Bladder microvascular endothelial cell (primary cell): ENCODE measurements around the gene FNDC4. TPM values are rescaled to one million over a fixed set of nuclear protein-coding genes. Genes with fewer than 3 reads are reported as not detected.

Experiments used
- total RNA-seq: library from RNA; depleted of rRNA; stranded (reverse); fragments of >200 nt; gene quantifications from 2 replicates; pipeline ENCODE4 v1.2.3, GENCODE V29; 2014

Gene FNDC4
- 11.6 and 14.6 TPM in 2 replicates for total RNA-seq

DNA sequence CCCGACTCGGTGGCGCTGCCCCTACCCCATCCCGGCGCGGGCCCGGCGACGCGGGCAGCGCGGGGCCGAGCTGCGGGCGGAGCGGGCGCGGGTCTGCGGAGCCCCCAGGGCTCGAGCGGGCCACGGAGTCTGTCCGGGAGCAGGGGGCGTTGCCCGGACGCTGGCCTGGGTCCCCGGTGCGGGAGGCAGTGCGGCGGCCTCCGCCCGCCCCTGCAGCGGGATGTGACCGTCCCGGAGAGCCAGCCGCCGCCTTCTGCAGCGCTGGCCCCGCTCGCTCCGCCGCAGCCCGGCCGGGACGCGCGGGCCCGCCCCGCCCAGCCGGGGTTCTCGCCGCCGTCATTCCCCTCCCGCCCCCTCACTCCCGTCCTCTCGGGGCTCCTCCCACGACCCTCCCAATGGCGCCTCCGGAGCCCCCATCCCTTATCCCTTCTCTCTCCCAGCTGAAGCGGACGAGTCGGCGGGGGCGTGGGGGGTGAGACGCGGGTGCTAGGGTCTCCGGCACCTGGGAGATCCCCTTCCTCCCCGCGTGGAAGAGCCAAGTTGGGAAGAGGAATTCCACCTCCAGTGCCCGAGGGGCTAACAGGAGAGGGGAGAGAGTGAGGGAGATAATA is at the start of gene FNDC4:
Gene FNDC4, minus strand, starts transcription at position 257 of the 611 bp plus-strand sequence. CDS start 521 bp downstream, outside the sequence.

DNA sequence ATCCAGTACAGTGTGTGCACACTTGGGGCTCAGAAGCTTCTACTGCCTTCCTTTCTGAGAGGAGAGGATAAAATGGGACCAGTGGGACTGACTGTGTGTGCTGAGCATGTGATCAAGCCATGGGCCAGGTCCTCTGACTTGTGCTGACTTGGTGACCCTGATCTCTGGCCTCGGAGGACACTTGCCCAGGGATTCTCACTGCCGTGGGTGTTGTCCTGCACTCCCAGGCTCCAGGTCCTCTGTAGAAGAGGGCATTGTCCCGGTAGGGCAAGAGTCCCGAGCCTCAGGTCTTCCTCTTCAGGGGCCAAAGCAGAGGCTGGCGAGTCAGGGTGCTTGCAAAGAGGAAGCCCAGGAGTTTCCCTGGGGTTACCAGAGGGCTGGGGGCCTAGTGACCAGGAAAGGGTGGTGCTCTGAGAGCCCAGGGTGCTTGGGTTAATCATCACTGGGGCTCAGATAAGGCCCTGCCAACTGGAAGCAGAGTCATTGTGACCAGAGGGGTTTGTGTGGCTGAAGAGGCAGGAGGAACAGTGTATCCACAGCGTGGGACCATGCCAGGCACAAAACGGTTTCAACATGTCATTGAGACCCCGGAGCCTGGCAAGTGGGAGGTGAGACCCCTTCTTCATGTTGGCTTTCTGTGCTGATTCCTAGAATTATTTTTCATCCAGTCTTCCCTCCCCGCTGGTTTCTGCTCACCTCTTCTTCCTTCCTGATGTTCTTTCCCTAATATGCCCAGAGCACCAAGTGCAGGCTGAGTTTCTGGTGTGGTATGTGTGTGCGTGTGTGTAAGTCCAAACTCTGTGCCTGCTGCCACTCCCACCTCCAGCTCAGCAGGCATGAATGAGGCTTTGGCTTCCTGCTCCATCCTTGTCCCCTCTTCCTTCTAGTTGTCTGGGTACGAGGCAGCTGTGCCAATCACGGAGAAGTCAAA is 1.6 kb upstream of the FNDC4 start, which contains the start of gene GCKR:
Gene GCKR, plus strand, starts transcription at position 483 of the 931 bp plus-strand sequence. Its CDS starts 66 bp downstream, at position 549.

GRCh38 chr2:27489498-27490397 is 5.3 kb downstream of the FNDC4 start, which contains the start of gene IFT172:
Gene IFT172 (minus strand): TSS chr2:27489743. CDS start chr2:27489653, 90 bp downstream.

GRCh38 chr2:27441958-27442919 is 52.8 kb downstream of the FNDC4 start, which contains the start of gene KRTCAP3:
Gene KRTCAP3 (plus strand): TSS chr2:27442381. CDS start chr2:27442413, 32 bp downstream.

Other genes starting within 250 kb of the FNDC4 start
- 0.81 and 34.7 TPM in 2 replicates for gene SLC30A3, start 232.2 kb downstream of the FNDC4 start, total RNA-seq
- gene DNAJC5G, start 219.8 kb downstream of the FNDC4 start, total RNA-seq = 0.16 and 4.4 TPM in 2 replicates
- 3.1 TPM in 1 of 2 replicates, not detected in the other for gene TRIM54, start 212.8 kb downstream of the FNDC4 start, total RNA-seq
- gene UCN, start 186.8 kb downstream of the FNDC4 start, total RNA-seq = 0.44 and 0.49 TPM in 2 replicates
- gene MPV17, start 172.1 kb downstream of the FNDC4 start, total RNA-seq = 32.4 and 55.7 TPM in 2 replicates
- gene GTF3C2, start 138.4 kb downstream of the FNDC4 start, total RNA-seq = 18.3 and 38.1 TPM in 2 replicates
- 22.7 and 28.9 TPM in 2 replicates for gene EIF2B4, start 124.9 kb downstream of the FNDC4 start, total RNA-seq
- 99.7 and 119 TPM in 2 replicates for gene SNX17, start 124.6 kb downstream of the FNDC4 start, total RNA-seq
- gene ZNF513, start 114.5 kb downstream of the FNDC4 start, total RNA-seq = 5.2 and 9.3 TPM in 2 replicates
- 113 and 147 TPM in 2 replicates for gene PPM1G, start 85.6 kb downstream of the FNDC4 start, total RNA-seq
- gene NRBP1, start 66.6 kb downstream of the FNDC4 start, total RNA-seq = 87.1 and 120 TPM in 2 replicates
- 0.44 and 0.49 TPM in 2 replicates for gene KRTCAP3, start 52.8 kb downstream of the FNDC4 start, total RNA-seq
- 12.0 and 20.0 TPM in 2 replicates for gene IFT172, start 5.5 kb downstream of the FNDC4 start, total RNA-seq
- gene GCKR, start 1.6 kb upstream of the FNDC4 start, total RNA-seq = under 0.01 and 0.19 TPM in 2 replicates
- 11.2 and 26.9 TPM in 2 replicates for gene ZNF512, start 87.8 kb upstream of the FNDC4 start, total RNA-seq
- gene CCDC121, start 133.8 kb upstream of the FNDC4 start, total RNA-seq = 1.8 and 2.6 TPM in 2 replicates
- 30.9 and 43.2 TPM in 2 replicates for gene GPN1, start 133.8 kb upstream of the FNDC4 start, total RNA-seq
- gene SUPT7L, start 168.4 kb upstream of the FNDC4 start, total RNA-seq = 9.9 and 20.3 TPM in 2 replicates
- gene SLC4A1AP, start 168.7 kb upstream of the FNDC4 start, total RNA-seq = 19.9 and 25.7 TPM in 2 replicates